ENCODE results near the gene KCNA1. TPM values are rescaled to one million over a fixed set of nuclear protein-coding genes. Genes with fewer than 3 reads are reported as not detected.

KCNA1 gene
- total RNA-seq, 2 donors from 2014 or later, result 0.16 TPM; not detected in 1

Other genes starting within 250 kb of the KCNA1 start
- 1 to 10 TPM in 1 of 2 donors, under 1 TPM in 1; 0.32 to 1.8 TPM for gene GALNT8, start 189.5 kb upstream of the KCNA1 start, total RNA-seq
- gene KCNA5, start 134.0 kb downstream of the KCNA1 start, total RNA-seq, result not detected